Ishikawa (cell line): ENCODE measurements around the gene INSYN2B.

Experiments
- MAX ChIP-seq: IDR thresholded peaks from 2 replicates; pipeline ENCODE4 v1.6.1; 2012
- TAF1 ChIP-seq: IDR thresholded peaks from 2 replicates; pipeline ENCODE4 v1.6.1; 2012; ENCODE audit warnings: low read depth, mild to moderate bottlenecking
- YY1 ChIP-seq: IDR thresholded peaks from 2 replicates; pipeline ENCODE4 v1.6.1; 2012; ENCODE audit warnings: low read depth
- ZBTB7A ChIP-seq: IDR thresholded peaks from 2 replicates; pipeline ENCODE4 v1.6.1; 2012; ENCODE audit warnings: low read depth

GRCh38 chr5:169970911-169971765 lies 9.2 kb downstream of the INSYN2B start:
- TF ChIP-seq YY1 (no peak), MAX (no peak), ZBTB7A (no peak), TAF1 (no peak)
